IgD-negative memory B cell (primary cell): ENCODE measurements around the gene KLHDC10. TPM values are rescaled to one million over a fixed set of nuclear protein-coding genes. Genes with fewer than 3 reads are reported as not detected.
"Not testable (repeated sequence)": the region's sequence is repeated elsewhere in the genome, so short reads cannot be mapped to it uniquely, and the experiment has no call there.

Experiments
- H3K27ac Mint-ChIP-seq, 3 donors: one replicate each; pipeline ENCODE4 v1.8.0; 2020 to 2022; ENCODE audit warnings: mild to moderate bottlenecking in 3 of 3, mixed read lengths in 3 of 3, moderate library complexity in 1 of 3
- H3K27me3 Mint-ChIP-seq: one replicate; pipeline ENCODE4 v1.8.0; 2021; ENCODE audit warnings: mixed read lengths
- H3K36me3 Mint-ChIP-seq: one replicate; pipeline ENCODE4 v1.8.0; 2020; ENCODE audit warnings: mild to moderate bottlenecking, mixed read lengths
- H3K4me1 Mint-ChIP-seq, 3 donors: one replicate each; pipeline ENCODE4 v1.8.0; 2020 to 2022; ENCODE audit warnings: mixed read lengths in 3 of 3, mild to moderate bottlenecking in 1 of 3
- H3K4me3 Mint-ChIP-seq, 4 donors: one replicate each; pipeline ENCODE4 v1.8.0; 2020 to 2022; ENCODE audit warnings: mild to moderate bottlenecking in 4 of 4, mixed read lengths in 4 of 4, moderate library complexity in 3 of 4
- H3K9me3 Mint-ChIP-seq, 3 donors: one replicate each; pipeline ENCODE4 v1.8.0; 2020 to 2021; ENCODE audit warnings: mixed read lengths in 3 of 3, mild to moderate bottlenecking in 1 of 3
- polyA plus RNA-seq: library from polyadenylated mRNA; unstranded; fragments of 300-500 nt; fragmentation: Illumina TruSeq; gene quantifications from one replicate; pipeline ENCODE4 v1.2.3, GENCODE V29; 2021

Gene KLHDC10
- polyA plus RNA-seq, 1 donor from 2014 or later, result 2.1 TPM

DNA sequence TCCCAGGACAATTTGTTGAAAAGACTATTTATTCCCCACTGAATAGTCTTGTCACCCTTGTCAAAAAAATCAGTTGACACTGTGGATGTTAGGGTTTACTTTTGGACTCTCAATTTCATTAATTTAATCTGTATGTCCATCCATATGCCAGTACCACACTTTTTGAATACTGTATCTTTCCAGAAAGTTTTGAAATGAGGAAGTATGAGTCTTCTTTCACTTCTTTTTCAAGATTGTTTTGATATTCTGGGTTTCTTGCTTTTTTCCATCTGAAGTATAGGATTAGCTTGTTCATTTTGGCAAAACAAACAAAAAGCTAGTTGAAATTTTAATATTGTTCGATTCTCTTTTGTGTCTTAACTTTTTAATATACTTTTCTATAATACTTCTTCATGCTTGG, 21.7 kb downstream of the KLHDC10 start:
- no peaks in the 10 kb centered on the region for H3K27me3 Mint-ChIP-seq

GRCh38 chr7:130092598-130092997, 22.3 kb downstream of the KLHDC10 start:
- no peaks in the 10 kb centered on the region for H3K27me3 Mint-ChIP-seq
- H3K9me3 Mint-ChIP-seq, result no peaks in the 10 kb centered on the region
- H3K4me3 Mint-ChIP-seq, result peak overlapping the region in 2 of 4 donors; percentile 48 to 53
- peak overlapping the region in 2 of 3 donors; percentile 9 to 75 for H3K27ac Mint-ChIP-seq
- H3K36me3 Mint-ChIP-seq, result peaks cover 3% of the 10 kb centered on the region
- H3K4me1 Mint-ChIP-seq, result peaks cover 17 to 29% (median 23%) of the 10 kb centered on the region in 3 donors

More for the DNA sequence above, 21.7 kb downstream of the KLHDC10 start:
- Mint-ChIP-seq H3K27ac (peak overlapping the region in 2 of 3 donors; percentile 9 to 75), H3K36me3 (peaks cover 3% of the 10 kb centered on the region), H3K4me3 (peak overlapping the region in 2 of 4 donors; percentile 48 to 53), H3K4me1 (peaks cover 20 to 34% (median 23%) of the 10 kb centered on the region in 3 donors), H3K9me3 (no peaks in the 10 kb centered on the region)

GRCh38 chr7:130095812-130096211, 25.5 kb downstream of the KLHDC10 start:
- peaks cover 16 to 27% (median 18%) of the 10 kb centered on the region in 3 donors for H3K4me1 Mint-ChIP-seq
- no peak overlapping the region for H3K27ac Mint-ChIP-seq
- no peaks in the 10 kb centered on the region for H3K9me3 Mint-ChIP-seq
- no peaks in the 10 kb centered on the region for H3K27me3 Mint-ChIP-seq
- no peak overlapping the region for H3K4me3 Mint-ChIP-seq
- H3K36me3 Mint-ChIP-seq, result peaks cover 6% of the 10 kb centered on the region

DNA sequence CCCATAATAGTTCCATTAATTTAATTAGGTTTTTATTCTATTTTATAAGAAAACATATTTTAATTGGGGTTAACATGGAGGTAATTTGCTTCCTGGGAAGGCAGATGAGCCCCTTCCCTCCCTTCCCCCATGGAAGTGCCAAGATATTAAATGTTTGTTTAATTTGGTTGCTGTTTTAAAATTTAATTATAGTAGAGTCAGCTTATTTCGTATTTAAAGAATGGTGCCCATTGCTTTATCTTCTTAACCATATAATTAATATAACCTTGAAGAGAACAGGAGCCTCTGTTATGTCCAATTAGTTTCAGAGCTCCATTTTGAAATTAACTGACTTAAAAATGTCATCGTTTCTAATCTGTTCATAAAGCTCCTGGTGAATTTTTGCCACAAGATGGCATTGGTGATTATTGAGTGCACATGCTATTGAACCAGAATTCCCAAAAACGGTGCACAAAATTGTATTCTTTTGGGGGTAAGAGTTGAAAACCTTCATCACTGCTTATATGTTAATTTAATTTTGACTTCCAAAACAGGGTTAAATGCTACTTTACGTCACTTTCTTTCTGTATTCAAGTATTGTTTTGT, 26.0 kb downstream of the KLHDC10 start:
- Mint-ChIP-seq H3K9me3 (no peaks in the 10 kb centered on the region), H3K4me3 (no peak overlapping the region), H3K4me1 (peaks cover 12 to 27% (median 15%) of the 10 kb centered on the region in 3 donors), H3K27me3 (no peaks in the 10 kb centered on the region), H3K27ac (no peak overlapping the region), H3K36me3 (peaks cover 2% of the 10 kb centered on the region)

- H3K4me1 Mint-ChIP-seq, result peaks cover 6 to 24% (median 10%) of the 10 kb centered on the region in 3 donors
- peaks cover 4% of the 10 kb centered on the region for H3K36me3 Mint-ChIP-seq
- no peaks in the 10 kb centered on the region for H3K9me3 Mint-ChIP-seq
- no peak overlapping the region for H3K4me3 Mint-ChIP-seq
- no peak overlapping the region for H3K27ac Mint-ChIP-seq
- H3K27me3 Mint-ChIP-seq, result no peaks in the 10 kb centered on the region
Measured at GRCh38 chr7:130099331-130099730, 29.0 kb downstream of the KLHDC10 start.

DNA sequence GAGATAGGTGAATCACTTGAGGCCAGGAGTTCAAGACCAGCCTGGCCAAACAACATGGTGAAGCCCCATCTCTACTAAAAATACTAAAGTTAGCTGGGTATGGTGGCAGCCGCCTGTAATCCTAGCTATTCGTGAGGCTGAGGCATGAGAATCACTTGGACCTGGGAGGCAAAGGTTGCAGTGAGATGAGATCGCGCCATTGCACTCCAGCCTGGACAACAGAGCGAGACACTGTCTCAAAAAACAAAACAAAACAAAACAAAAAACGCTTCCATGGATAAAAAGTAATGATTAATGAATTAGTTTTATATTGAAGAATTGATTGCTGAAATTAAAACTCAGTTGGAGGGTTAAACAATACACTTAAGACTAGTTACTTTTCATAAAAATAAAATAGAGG, 32.3 kb downstream of the KLHDC10 start:
- no peaks in the 10 kb centered on the region for H3K9me3 Mint-ChIP-seq
- peaks cover 4% of the 10 kb centered on the region for H3K36me3 Mint-ChIP-seq
- no peak overlapping the region for H3K27ac Mint-ChIP-seq
- H3K4me3 Mint-ChIP-seq, result no peak overlapping the region
- no peaks in the 10 kb centered on the region for H3K27me3 Mint-ChIP-seq
- peaks cover 6 to 24% (median 10%) of the 10 kb centered on the region in 3 donors for H3K4me1 Mint-ChIP-seq

DNA sequence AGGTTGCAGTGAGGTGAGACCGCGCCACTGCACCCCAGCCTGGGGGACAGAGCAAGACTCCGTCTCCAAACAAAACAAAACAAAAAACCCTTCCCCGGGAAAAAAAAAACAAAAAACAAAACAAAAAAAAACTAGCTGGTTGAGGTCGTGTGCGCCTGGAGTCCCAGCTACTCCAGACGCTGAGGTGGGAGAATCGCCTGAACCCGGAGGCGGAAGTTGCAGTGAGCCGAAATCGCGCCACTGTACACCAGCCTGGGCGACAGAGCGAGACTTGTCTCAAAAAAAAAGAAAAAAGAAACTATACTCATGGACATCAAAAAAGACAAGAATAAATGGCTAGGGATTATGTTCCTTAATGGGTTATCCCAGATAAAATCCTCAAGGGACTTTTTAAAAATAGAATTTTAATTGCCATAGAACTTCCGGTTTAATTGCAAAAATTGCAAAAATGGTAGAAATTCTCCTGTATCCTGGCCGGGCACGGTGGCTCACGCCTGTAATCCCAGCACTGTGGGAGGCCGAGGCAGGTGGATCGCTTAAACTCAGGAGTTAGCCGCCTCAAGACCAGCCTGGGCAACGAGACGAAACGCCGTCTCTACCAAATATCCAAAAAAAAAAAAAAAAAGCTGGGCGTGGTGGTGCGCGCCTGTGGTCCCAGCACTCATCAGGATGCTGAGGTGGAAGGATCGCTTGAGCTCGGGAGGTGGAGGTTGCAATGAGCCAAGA, 37.8 kb downstream of the KLHDC10 start:
- Mint-ChIP-seq H3K27me3 (no peaks in the 10 kb centered on the region), H3K27ac (no peak overlapping the region), H3K4me1 (peaks cover 8 to 14% (median 11%) of the 10 kb centered on the region in 3 donors), H3K36me3 (peaks cover 3% of the 10 kb centered on the region), H3K9me3 (peaks cover 0 to 3% (median 0%) of the 10 kb centered on the region in 3 donors), H3K4me3 (no peak overlapping the region)

DNA sequence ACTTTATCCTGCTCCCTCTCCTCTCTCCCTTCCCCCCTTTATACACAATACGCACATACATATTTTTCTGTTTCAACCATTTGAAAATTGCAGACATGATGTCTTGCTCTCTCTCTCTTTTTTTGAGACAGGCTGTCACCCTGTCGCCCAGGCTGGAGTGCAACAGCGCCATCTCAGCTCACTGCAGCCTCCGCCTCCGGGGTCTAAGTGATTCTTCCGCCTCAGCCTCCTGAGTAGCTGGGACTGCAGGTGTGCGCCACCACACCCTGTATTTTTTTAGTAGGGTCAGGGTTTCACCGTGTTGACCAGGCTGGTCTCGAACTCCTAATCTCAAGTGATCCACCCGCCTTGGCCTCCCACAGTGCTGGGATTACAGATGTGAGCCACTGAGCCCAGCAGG, 38.5 kb downstream of the KLHDC10 start:
- H3K27me3 Mint-ChIP-seq, result no peaks in the 10 kb centered on the region
- no peak overlapping the region for H3K27ac Mint-ChIP-seq
- H3K4me3 Mint-ChIP-seq, result peak overlapping the region in 1 of 4 donors; percentile 68
- peaks cover 13 to 19% (median 17%) of the 10 kb centered on the region in 3 donors for H3K4me1 Mint-ChIP-seq
- peaks cover 3% of the 10 kb centered on the region for H3K36me3 Mint-ChIP-seq
- peaks cover 0 to 3% (median 0%) of the 10 kb centered on the region in 3 donors for H3K9me3 Mint-ChIP-seq

- peaks cover 9% of the 10 kb centered on the region for H3K36me3 Mint-ChIP-seq
- H3K4me3 Mint-ChIP-seq, result no peak overlapping the region
- no peaks in the 10 kb centered on the region for H3K27me3 Mint-ChIP-seq
- peaks cover 0 to 3% (median 0%) of the 10 kb centered on the region in 3 donors for H3K9me3 Mint-ChIP-seq
- peak overlapping the region in 1 of 3 donors; percentile 48 for H3K27ac Mint-ChIP-seq
- peaks cover 23 to 29% (median 28%) of the 10 kb centered on the region in 3 donors for H3K4me1 Mint-ChIP-seq
Measured at GRCh38 chr7:130112093-130112492, 41.8 kb downstream of the KLHDC10 start.

GRCh38 chr7:130112662-130113425, 42.5 kb downstream of the KLHDC10 start:
- Mint-ChIP-seq H3K9me3 (peaks cover 0 to 3% (median 0%) of the 10 kb centered on the region in 3 donors), H3K27ac (peak overlapping the region in 1 of 3 donors; percentile 48), H3K36me3 (peaks cover 9% of the 10 kb centered on the region), H3K27me3 (no peaks in the 10 kb centered on the region), H3K4me3 (no peak overlapping the region), H3K4me1 (peaks cover 23 to 29% (median 28%) of the 10 kb centered on the region in 3 donors)

- peak overlapping the region in 1 of 4 donors; percentile 37 for H3K4me3 Mint-ChIP-seq
- peaks cover 11% of the 10 kb centered on the region for H3K36me3 Mint-ChIP-seq
- H3K4me1 Mint-ChIP-seq, result peaks cover 26 to 29% (median 28%) of the 10 kb centered on the region in 3 donors
- not testable (repeated sequence) for H3K27me3 Mint-ChIP-seq, H3K9me3 Mint-ChIP-seq
- H3K27ac Mint-ChIP-seq, result peak overlapping the region in 1 of 3 donors; percentile 48
Measured at GRCh38 chr7:130113426-130113805, 43.1 kb downstream of the KLHDC10 start.

- no peaks in the 10 kb centered on the region for H3K27me3 Mint-ChIP-seq
- peaks cover 8% of the 10 kb centered on the region for H3K36me3 Mint-ChIP-seq
- H3K4me1 Mint-ChIP-seq, result peaks cover 28 to 30% (median 29%) of the 10 kb centered on the region in 3 donors
- peak overlapping the region in 1 of 3 donors; percentile 25 for H3K27ac Mint-ChIP-seq
- H3K4me3 Mint-ChIP-seq, result peak overlapping the region in 2 of 4 donors; percentile 40 to 60
- peaks cover 0 to 3% (median 0%) of the 10 kb centered on the region in 3 donors for H3K9me3 Mint-ChIP-seq
Measured at GRCh38 chr7:130113887-130114286, 43.6 kb downstream of the KLHDC10 start.

- H3K36me3 Mint-ChIP-seq, result peaks cover 8% of the 10 kb centered on the region
- H3K4me1 Mint-ChIP-seq, result peaks cover 28 to 30% (median 29%) of the 10 kb centered on the region in 3 donors
- H3K9me3 Mint-ChIP-seq, result peaks cover 0 to 3% (median 0%) of the 10 kb centered on the region in 3 donors
- peak overlapping the region in 2 of 4 donors; percentile 40 to 60 for H3K4me3 Mint-ChIP-seq
- peak overlapping the region in 1 of 3 donors; percentile 25 for H3K27ac Mint-ChIP-seq
- H3K27me3 Mint-ChIP-seq, result no peaks in the 10 kb centered on the region
Measured at GRCh38 chr7:130114374-130114773, 44.0 kb downstream of the KLHDC10 start.

DNA sequence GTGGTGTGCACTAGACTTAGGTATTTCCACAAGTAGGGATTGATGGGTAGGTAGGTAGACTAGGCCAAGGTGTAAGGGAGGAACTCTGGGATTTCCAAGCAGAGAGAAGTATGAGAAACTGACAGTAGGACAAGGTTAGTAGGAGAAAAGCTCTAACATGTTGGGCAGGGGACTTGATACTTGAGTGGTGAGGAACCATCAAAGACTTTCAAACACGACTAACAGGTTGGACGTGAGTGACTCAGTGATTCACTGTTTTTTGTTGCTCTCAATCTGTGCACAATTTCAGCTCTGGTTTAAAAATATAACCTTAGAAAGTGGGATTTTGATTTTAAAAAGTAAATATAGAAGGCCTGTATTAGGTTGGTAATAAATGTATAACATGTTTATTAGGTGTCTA, 44.4 kb downstream of the KLHDC10 start:
- H3K4me3 Mint-ChIP-seq, result peak overlapping the region in 1 of 4 donors; percentile 60
- H3K27ac Mint-ChIP-seq, result no peak overlapping the region
- H3K4me1 Mint-ChIP-seq, result peaks cover 28 to 30% (median 29%) of the 10 kb centered on the region in 3 donors
- peaks cover 8% of the 10 kb centered on the region for H3K36me3 Mint-ChIP-seq
- no peaks in the 10 kb centered on the region for H3K27me3 Mint-ChIP-seq
- peaks cover 0 to 3% (median 0%) of the 10 kb centered on the region in 3 donors for H3K9me3 Mint-ChIP-seq

DNA sequence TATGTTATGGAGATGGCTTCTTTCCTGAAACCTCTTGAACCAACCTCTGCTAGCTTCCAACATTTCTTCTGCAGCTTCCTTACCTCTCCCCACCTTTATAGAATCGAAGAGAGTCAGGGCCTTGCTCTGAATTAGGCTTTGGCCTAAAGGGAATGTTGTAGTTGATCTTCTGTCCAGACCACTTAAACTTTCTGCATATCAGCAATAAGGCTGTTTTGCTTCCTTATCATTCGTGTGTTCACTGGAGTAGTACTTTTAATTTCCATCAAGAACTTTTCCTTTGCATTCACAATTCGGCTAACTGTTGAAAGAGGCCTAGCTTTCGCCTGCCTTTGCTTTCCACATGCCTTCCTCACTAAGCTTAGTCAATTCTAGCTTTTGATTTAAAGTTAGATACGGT, 48.0 kb downstream of the KLHDC10 start:
- Mint-ChIP-seq H3K36me3 (peaks cover 17% of the 10 kb centered on the region), H3K4me3 (no peak overlapping the region), H3K27me3 (no peaks in the 10 kb centered on the region), H3K4me1 (peaks cover 18 to 22% (median 18%) of the 10 kb centered on the region in 3 donors), H3K27ac (no peak overlapping the region), H3K9me3 (no peaks in the 10 kb centered on the region)
